WERI-Rb-1 (cell line): ENCODE measurements around the gene CHAF1B.
"Not testable (repeated sequence)": the region's sequence is repeated elsewhere in the genome, so short reads cannot be mapped to it uniquely, and the experiment has no call there.

ENCODE experiments used
- DNase-seq: peaks from one replicate; pipeline ENCODE4 v3.0.0-alpha.2; 2020
- H3K27ac ChIP-seq: fragments of 250-450 bp; sonication (Bioruptor Pico); 2 replicates; pipeline ENCODE4 v1.5.1; 2020; ENCODE audit warnings: mild to moderate bottlenecking, moderate library complexity
- H3K27me3 ChIP-seq: fragments of 250-450 bp; sonication (Bioruptor Pico); 2 replicates; pipeline ENCODE4 v1.5.1; 2021; ENCODE audit warnings: mild to moderate bottlenecking, low read depth, moderate library complexity; ENCODE audit not compliant: insufficient read depth, severe bottlenecking
- H3K36me3 ChIP-seq: fragments of 250-450 bp; sonication (Bioruptor Pico); 2 replicates; pipeline ENCODE4 v1.5.1; 2020; ENCODE audit warnings: mild to moderate bottlenecking, moderate library complexity
- H3K4me3 ChIP-seq: 2 replicates; pipeline ENCODE4 v1.5.1; 2011; ENCODE audit warnings: low read depth, mild to moderate bottlenecking, control low read depth, low read length
- H3K9me3 ChIP-seq: fragments of 250-450 bp; sonication (Bioruptor Pico); 2 replicates; pipeline ENCODE4 v1.5.1; 2021; ENCODE audit warnings: mild to moderate bottlenecking, moderate library complexity; ENCODE audit not compliant: severe bottlenecking
- CTCF ChIP-seq: IDR thresholded peaks from 2 replicates; pipeline ENCODE4 v1.5.1; 2011; ENCODE audit warnings: low read depth, mild to moderate bottlenecking, control low read depth, inconsistent platforms, low read length

CHAF1B gene

GRCh38 chr21:36385233-36386030 is at the start of gene CHAF1B:
CHAF1B (plus strand) TSS chr21:36385392; CDS start chr21:36386137, 745 bp downstream.
- Histone ChIP-seq H3K27me3 (no peaks in the 10 kb centered on the region), H3K36me3 (peaks cover 41% of the 10 kb centered on the region), H3K9me3 (peaks cover 2% of the 10 kb centered on the region), H3K4me3 (peak within 1 kb of the TSS; percentile 81), H3K27ac (peak within 1 kb of the TSS; percentile 57)
- peak; percentile 87 for DNase-seq
- TF ChIP-seq CTCF = no peak

DNA sequence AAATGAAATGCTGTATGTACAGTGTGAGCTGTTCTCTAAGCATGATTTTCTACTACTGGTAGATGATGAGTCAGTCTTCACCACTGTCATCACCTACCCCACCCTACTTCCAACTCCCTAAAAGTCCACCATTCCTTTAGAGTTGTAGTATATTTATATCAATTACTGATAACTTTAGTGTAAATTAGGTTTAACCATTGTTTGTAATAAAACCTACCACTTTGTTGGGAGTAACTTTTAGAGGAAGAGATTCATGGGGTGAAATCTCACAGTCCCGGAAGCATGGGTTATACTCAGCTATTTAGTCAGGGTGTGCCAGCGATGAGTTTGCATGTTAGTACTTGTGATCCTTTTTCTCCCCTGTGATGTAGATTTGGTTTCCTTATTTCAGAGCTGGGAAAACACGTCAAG is 48.1 kb upstream of the CHAF1B start:
- Histone ChIP-seq H3K9me3 (no peaks in the 10 kb centered on the region), H3K36me3 (peaks cover 80% of the 10 kb centered on the region), H3K27me3 (no peaks in the 10 kb centered on the region), H3K4me3 (no peak overlapping the region), H3K27ac (no peak overlapping the region)
- TF ChIP-seq CTCF = no peak
- no peak for DNase-seq

- no peak for DNase-seq
- H3K27ac ChIP-seq = no peak overlapping the region
- H3K27me3 ChIP-seq = no peaks in the 10 kb centered on the region
- no peaks in the 10 kb centered on the region for H3K9me3 ChIP-seq
- peaks cover 90% of the 10 kb centered on the region for H3K36me3 ChIP-seq
- no peak overlapping the region for H3K4me3 ChIP-seq
- no peak for TF ChIP-seq CTCF
Measured at GRCh38 chr21:36338975-36339374, 46.2 kb upstream of the CHAF1B start.

DNA sequence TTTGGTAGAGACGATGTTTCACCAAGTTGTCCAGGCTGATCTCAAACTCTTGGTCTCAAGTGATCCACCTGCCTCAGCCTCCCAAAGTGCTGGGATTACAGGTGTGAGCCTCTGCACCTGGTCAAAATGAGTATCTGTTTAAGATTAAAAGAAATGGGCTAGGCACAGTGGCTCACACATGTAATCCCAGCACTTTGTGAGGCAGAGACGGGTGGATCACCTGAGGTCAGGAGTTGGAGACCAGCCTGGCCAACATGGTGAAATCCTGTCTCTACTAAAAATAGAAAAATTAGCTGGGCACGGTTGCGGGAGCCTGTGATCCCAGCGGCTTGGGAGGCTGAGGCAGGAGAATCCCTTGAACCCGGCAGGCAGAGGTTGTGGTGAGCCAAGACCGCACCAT is 42.6 kb upstream of the CHAF1B start:
- peaks cover 94% of the 10 kb centered on the region for H3K36me3 ChIP-seq
- not testable (repeated sequence) for H3K4me3 ChIP-seq, H3K9me3 ChIP-seq, H3K27me3 ChIP-seq, H3K27ac ChIP-seq, DNase-seq

GRCh38 chr21:36344931-36345330 is 40.3 kb upstream of the CHAF1B start:
- Histone ChIP-seq H3K27ac (no peak overlapping the region), H3K36me3 (peaks cover 95% of the 10 kb centered on the region)

More at GRCh38 chr21:36344931-36345330, 40.3 kb upstream of the CHAF1B start:
- Histone ChIP-seq H3K27me3 (no peaks in the 10 kb centered on the region), H3K4me3 (no peak overlapping the region), H3K9me3 (no peaks in the 10 kb centered on the region)
- TF ChIP-seq CTCF = no peak
- DNase-seq = no peak
